OCI-LY7 (cell line): ENCODE measurements around the gene KRTAP13-2. TPM values are rescaled to one million over a fixed set of nuclear protein-coding genes. Genes with fewer than 3 reads are reported as not detected.

Source experiments
- BruUV-seq: library from RNA; stranded (reverse); fragments of 400-500 nt; replicated peaks from 2 replicates; lab custom pipeline; 2021; lab: Mats Ljungman, UMichigan
- CTCF ChIA-PET: fragments of 300-600 bp; sonication (Branson Sonifier 250); formaldehyde crosslinking; loops from one replicate; lab custom pipeline; 2022; ENCODE audit warnings: antibody characterized with exemption; ENCODE audit not compliant: unreplicated experiment; lab: Charles Lee
- POLR2A ChIA-PET: fragments of 300-600 bp; sonication (Branson Sonifier 250); formaldehyde crosslinking; loops from one replicate; lab custom pipeline; 2022; ENCODE audit warnings: antibody characterized with exemption; lab: Charles Lee
- DNase-seq: peaks from one replicate; pipeline ENCODE4 v3.0.0-alpha.2; 2015; ENCODE audit warnings: low spot score
- H2AFZ ChIP-seq: fragments of 200-600 bp; sonication (generic), shearing (Covaris generic); 2 replicates; pipeline ENCODE4 v1.6.1; 2014; ENCODE audit warnings: mild to moderate bottlenecking, antibody characterized with exemption, low read length, moderate library complexity
- H3K27ac ChIP-seq: fragments of 200-600 bp; sonication (generic); 2 replicates; pipeline ENCODE4 v1.5.1; 2014; ENCODE audit warnings: mixed run types, low read depth, mild to moderate bottlenecking, moderate library complexity, low read length, inconsistent platforms; ENCODE audit not compliant: poor library complexity, severe bottlenecking
- H3K36me3 ChIP-seq: fragments of 200-600 bp; sonication (generic); 2 replicates; pipeline ENCODE4 v1.6.1; 2014; ENCODE audit warnings: mild to moderate bottlenecking, antibody characterized with exemption, low read length, moderate library complexity, mixed read lengths; ENCODE audit not compliant: insufficient read depth
- H3K4me1 ChIP-seq: fragments of 200-600 bp; sonication (generic); 2 replicates; pipeline ENCODE4 v1.5.1; 2014; ENCODE audit warnings: mild to moderate bottlenecking, low read length; ENCODE audit not compliant: insufficient read depth, poor library complexity, severe bottlenecking
- H3K4me2 ChIP-seq: fragments of 200-600 bp; sonication (generic); 2 replicates; pipeline ENCODE4 v1.6.1; 2014; ENCODE audit warnings: mild to moderate bottlenecking, low read length
- H3K4me3 ChIP-seq: fragments of 200-600 bp; sonication (generic); 2 replicates; pipeline ENCODE4 v1.5.1; 2014; ENCODE audit warnings: mild to moderate bottlenecking, low read depth, low read length; ENCODE audit not compliant: poor library complexity, severe bottlenecking
- H3K79me2 ChIP-seq: fragments of 200-600 bp; sonication (generic); 2 replicates; pipeline ENCODE4 v1.6.1; 2016; ENCODE audit warnings: low read depth, mild to moderate bottlenecking, low read length, moderate library complexity, mixed read lengths; ENCODE audit not compliant: insufficient read depth
- H3K9me2 ChIP-seq: fragments of 200-600 bp; sonication (generic); 2 replicates; pipeline ENCODE4 v1.6.1; 2016; ENCODE audit warnings: mild to moderate bottlenecking, low read length, mixed read lengths; ENCODE audit not compliant: insufficient read depth
- H3K9me3 ChIP-seq: fragments of 200-600 bp; sonication (generic); 2 replicates; pipeline ENCODE4 v1.6.1; 2014; ENCODE audit warnings: mild to moderate bottlenecking, mixed run types, low read length, mixed read lengths
- H4K20me1 ChIP-seq: fragments of 200-600 bp; sonication (generic); 2 replicates; pipeline ENCODE4 v1.6.1; 2014; ENCODE audit warnings: mild to moderate bottlenecking, antibody characterized with exemption, low read length, moderate library complexity, mixed read lengths; ENCODE audit not compliant: insufficient read depth
- CTCF ChIP-seq: fragments of 200-600 bp; sonication (generic); conservative IDR thresholded peaks from 2 replicates; pipeline ENCODE4 v1.5.1; 2014; ENCODE audit warnings: mild to moderate bottlenecking, antibody characterized with exemption, low read length, moderate library complexity, mixed read lengths
- EZH2phosphoT487 ChIP-seq: fragments of 200-600 bp; sonication (generic); IDR thresholded peaks from 2 replicates; pipeline ENCODE4 v1.6.1; 2018; ENCODE audit warnings: low read depth, borderline replicate concordance, mild to moderate bottlenecking, mixed run types, antibody characterized with exemption, low read length, moderate library complexity, mixed read lengths
- intact Hi-C: fragments of 100-400 bp; cut with micrococcal nuclease; formaldehyde crosslinking; loops from one replicate; pipeline ENCODE4 v1.10.0; 2022; ENCODE audit not compliant: unreplicated experiment
- total RNA-seq, 2 experiments: library from RNA; depleted of rRNA in 1 of 2; stranded (reverse); fragments of >200 nt in 1 of 2; shearing (Covaris generic) in 1 of 2; gene quantifications; 2 replicates each; pipeline ENCODE4 v1.2.3, GENCODE V29; 2014 to 2022

Gene KRTAP13-2
- total RNA-seq, 2 experiments from 2014 or later, result not detected

- H3K9me2 ChIP-seq, result no peaks in the 10 kb centered on the region
- H3K36me3 ChIP-seq, result no peaks in the 10 kb centered on the region
- no peaks in the 10 kb centered on the region for H3K4me1 ChIP-seq
- no peaks in the 10 kb centered on the region for H3K9me3 ChIP-seq
- intact Hi-C loops, result no loop called here
- H3K4me2 ChIP-seq, result no peak overlapping the region
- no TSS peak for BruUV-seq
- no peaks in the 10 kb centered on the region for H3K79me2 ChIP-seq
- ChIA-PET CTCF (no interaction called here), POLR2A (no interaction called here)
- H4K20me1 ChIP-seq, result no peaks in the 10 kb centered on the region
- TF ChIP-seq EZH2phosphoT487, result no peak
- TF ChIP-seq CTCF, result no peak
- H3K27ac ChIP-seq, result no peak overlapping the region
- no peak overlapping the region for H2AFZ ChIP-seq
- no peak overlapping the region for H3K4me3 ChIP-seq
- no peak for DNase-seq
Measured at GRCh38 chr21:30337772-30338171, 34.3 kb downstream of the KRTAP13-2 start.

- no peaks in the 10 kb centered on the region for H4K20me1 ChIP-seq
- BruUV-seq, result no TSS peak
- intact Hi-C loops, result no loop called here
Measured at GRCh38 chr21:30337276-30337744, 34.8 kb downstream of the KRTAP13-2 start, which contains the start of gene KRTAP27-1. Gene KRTAP27-1, minus strand, starts transcription at chr21:30337694. Its CDS starts 26 bp downstream, at chr21:30337668.

More at GRCh38 chr21:30337276-30337744, 34.8 kb downstream of the KRTAP13-2 start, which contains the start of gene KRTAP27-1:
- Histone ChIP-seq H2AFZ (no peak within 1 kb of the TSS), H3K79me2 (no peaks in the 10 kb centered on the region), H3K4me2 (no peak within 1 kb of the TSS), H3K4me1 (no peaks in the 10 kb centered on the region), H3K27ac (no peak within 1 kb of the TSS), H3K9me3 (no peaks in the 10 kb centered on the region), H3K36me3 (no peaks in the 10 kb centered on the region), H3K9me2 (no peaks in the 10 kb centered on the region), H3K4me3 (no peak within 1 kb of the TSS)
- no peak for TF ChIP-seq CTCF
- no peak for TF ChIP-seq EZH2phosphoT487
- ChIA-PET POLR2A (no interaction called here), CTCF (no interaction called here)
- no peak for DNase-seq
